Fibroblast of lung (primary cell): ENCODE results near the gene DCAF16. TPM values are rescaled to one million over a fixed set of nuclear protein-coding genes. Genes with fewer than 3 reads are reported as not detected.
A peak's percentile ranks its signal among the peaks of the same experiment; 100 is the strongest.

Experiments
- DNase-seq, 2 donors: peaks; one replicate each; pipeline versions ENCODE4 v3.0.0 to v3.0.0-alpha.2; 2010; ENCODE audit warnings: low read depth in 2 of 2
- H2AFZ ChIP-seq: 2 replicates; pipeline ENCODE4 v1.5.1; 2012; ENCODE audit warnings: low read length, control low read depth, inconsistent platforms
- H3K27ac ChIP-seq: 2 replicates; pipeline ENCODE4 v1.5.1; 2011; ENCODE audit warnings: low read length, control low read depth; ENCODE audit not compliant: insufficient read depth
- H3K27me3 ChIP-seq: 2 replicates; pipeline ENCODE4 v1.5.1; 2011; ENCODE audit warnings: mild to moderate bottlenecking, low read length; ENCODE audit not compliant: control insufficient read depth, insufficient read depth
- H3K36me3 ChIP-seq: 2 replicates; pipeline ENCODE4 v1.5.1; 2011; ENCODE audit warnings: low read length; ENCODE audit not compliant: control insufficient read depth, insufficient read depth
- H3K4me1 ChIP-seq: 2 replicates; pipeline ENCODE4 v1.5.1; 2011; ENCODE audit warnings: low read length; ENCODE audit not compliant: control insufficient read depth, insufficient read depth; ENCODE audit errors: extremely low read depth
- H3K4me2 ChIP-seq: 2 replicates; pipeline ENCODE4 v1.5.1; 2011; ENCODE audit warnings: low read length, control low read depth; ENCODE audit not compliant: insufficient read depth; ENCODE audit errors: extremely low read depth
- H3K4me3 ChIP-seq, 4 experiments: fragments of 200-600 bp in 1 of 4; sonication (generic) in 1 of 4; replicated peaks in 1 of 4; 2 replicates each; pipeline ENCODE4 v1.5.1; 2011 to 2016; ENCODE audit warnings: low read length in 4 of 4, low read depth in 3 of 4, mild to moderate bottlenecking in 3 of 4, control low read depth in 2 of 4, inconsistent platforms in 1 of 4, mixed read lengths in 1 of 4; ENCODE audit not compliant: insufficient read depth in 1 of 4; ENCODE audit errors: control extremely low read depth in 1 of 4
- H3K79me2 ChIP-seq: 2 replicates; pipeline ENCODE4 v1.5.1; 2012; ENCODE audit warnings: mild to moderate bottlenecking, low read length, inconsistent platforms; ENCODE audit not compliant: control insufficient read depth, insufficient read depth
- H3K9ac ChIP-seq: 2 replicates; pipeline ENCODE4 v1.5.1; 2011; ENCODE audit warnings: mild to moderate bottlenecking, low read length, control low read depth; ENCODE audit not compliant: insufficient read depth
- H3K9me3 ChIP-seq: 2 replicates; pipeline ENCODE4 v1.5.1; 2012; ENCODE audit warnings: low read depth, low read length; ENCODE audit not compliant: control insufficient read depth, insufficient read depth
- H4K20me1 ChIP-seq: 2 replicates; pipeline ENCODE4 v1.5.1; 2011; ENCODE audit warnings: low read length; ENCODE audit not compliant: control insufficient read depth, insufficient read depth; ENCODE audit errors: extremely low read depth
- CTCF ChIP-seq, 2 donors: IDR thresholded peaks in 1 of 2; conservative IDR thresholded peaks in 1 of 2; 1 replicate in 1 of 2; 2 replicates in 1 of 2; pipeline ENCODE4 v1.5.1; 2011 to 2012; ENCODE audit warnings: low read length in 2 of 2, control low read depth in 1 of 2, inconsistent platforms in 1 of 2, low read depth in 1 of 2, mild to moderate bottlenecking in 1 of 2
- EZH2 ChIP-seq: IDR thresholded peaks from 2 replicates; pipeline ENCODE4 v1.5.1; 2012; ENCODE audit warnings: low read length, control low read depth, mild to moderate bottlenecking; ENCODE audit errors: missing control alignments
- polyA plus RNA-seq, 2 donors: library from polyadenylated mRNA; depleted of rRNA in 1 of 2; stranded (reverse) in 1 of 2; unstranded in 1 of 2; fragments of >200 nt; gene quantifications; 2 replicates each; pipeline ENCODE4 v1.2.1, GENCODE V29; 2011 to 2012; ENCODE audit warnings: missing spikeins in 1 of 2
- total RNA-seq: library from RNA; depleted of rRNA; stranded (reverse); fragments of >200 nt; gene quantifications from 2 replicates; pipeline ENCODE4 v1.2.1, GENCODE V29; 2014

The DCAF16 gene
- total and polyA plus RNA-seq, 2 donors (not counting 1 experiment from before 2014, with no cell fraction given) = 20.0 to 25.4 TPM

DNA sequence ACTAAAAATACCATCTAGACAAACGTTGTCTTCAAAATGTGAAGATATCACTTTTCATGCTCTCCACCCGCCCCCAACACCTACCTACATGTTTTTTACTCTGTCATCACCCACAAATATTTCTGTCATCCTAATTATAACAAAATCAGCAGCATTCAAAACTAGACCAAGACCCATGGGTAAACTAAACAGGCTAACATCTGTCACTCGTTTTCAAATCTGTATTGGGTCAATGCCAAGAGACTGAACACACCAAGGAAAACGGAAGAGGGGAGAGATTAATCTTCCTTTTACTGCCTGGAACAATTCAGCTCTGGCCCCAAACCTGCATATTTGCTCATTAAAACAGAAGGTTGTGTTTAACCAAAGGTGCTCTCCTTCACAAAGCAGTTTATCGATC lies 46.6 kb downstream of the DCAF16 start:
- H3K9me3 ChIP-seq = no peaks in the 10 kb centered on the region
- no peak overlapping the region for H3K4me3 ChIP-seq
- no peaks in the 10 kb centered on the region for H3K27me3 ChIP-seq
- TF ChIP-seq EZH2 (no peak), CTCF (conservative IDR thresholded peaks at IDR 0.05 in 1 of 2, IDR thresholded peaks at IDR 0.05 in 1 of 2; ENCODE audit: low read depth in 1 of 2, low read length in 2 of 2) (no peak)
- H3K4me1 ChIP-seq = no peaks in the 10 kb centered on the region
- H2AFZ ChIP-seq = no peak overlapping the region
- no peaks in the 10 kb centered on the region for H3K36me3 ChIP-seq
- H3K4me2 ChIP-seq = no peak overlapping the region
- no peak overlapping the region for H3K27ac ChIP-seq
- H3K9ac ChIP-seq = no peak overlapping the region
- H4K20me1 ChIP-seq = no peaks in the 10 kb centered on the region
- H3K79me2 ChIP-seq = no peaks in the 10 kb centered on the region
- DNase-seq = no peak

DNA sequence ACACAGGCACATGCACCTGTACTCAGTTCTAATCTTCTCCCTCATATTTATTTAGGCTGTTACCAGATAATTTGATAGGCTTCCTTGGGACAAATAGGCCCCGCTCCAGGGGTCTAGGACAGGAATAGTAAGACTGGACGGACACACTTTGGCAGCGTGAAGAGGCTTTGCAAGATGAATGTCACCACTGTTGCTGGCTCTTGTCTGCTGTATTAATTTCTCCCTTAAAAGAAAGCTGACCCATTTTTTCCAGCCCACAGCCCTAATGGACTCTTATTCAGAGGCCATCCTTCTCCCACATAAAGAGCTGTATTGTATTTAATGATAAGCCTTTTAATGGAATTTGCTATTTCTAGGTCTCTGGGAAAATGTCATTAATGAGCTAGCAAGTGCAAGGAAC lies 47.1 kb downstream of the DCAF16 start:
- H3K9ac ChIP-seq = no peak overlapping the region
- no peak overlapping the region for H3K27ac ChIP-seq
- H3K9me3 ChIP-seq = no peaks in the 10 kb centered on the region
- H2AFZ ChIP-seq = no peak overlapping the region
- TF ChIP-seq CTCF (conservative IDR thresholded peaks at IDR 0.05 in 1 of 2, IDR thresholded peaks at IDR 0.05 in 1 of 2; ENCODE audit: low read depth in 1 of 2, low read length in 2 of 2) = no peak
- H3K36me3 ChIP-seq = no peaks in the 10 kb centered on the region
- no peaks in the 10 kb centered on the region for H3K27me3 ChIP-seq
- no peaks in the 10 kb centered on the region for H3K79me2 ChIP-seq
- H3K4me3 ChIP-seq = no peak overlapping the region
- DNase-seq = no peak
- no peaks in the 10 kb centered on the region for H4K20me1 ChIP-seq
- H3K4me2 ChIP-seq = no peak overlapping the region
- no peaks in the 10 kb centered on the region for H3K4me1 ChIP-seq

GRCh38 chr4:17762726-17763125 lies 47.8 kb downstream of the DCAF16 start:
- Histone ChIP-seq H3K9me3 (no peaks in the 10 kb centered on the region), H3K9ac (no peak overlapping the region), H3K4me2 (no peak overlapping the region), H3K4me3 (no peak overlapping the region), H4K20me1 (no peaks in the 10 kb centered on the region), H3K36me3 (no peaks in the 10 kb centered on the region), H3K27me3 (no peaks in the 10 kb centered on the region), H2AFZ (no peak overlapping the region), H3K4me1 (no peaks in the 10 kb centered on the region), H3K27ac (no peak overlapping the region), H3K79me2 (no peaks in the 10 kb centered on the region)
- DNase-seq = peak; percentile 39 to 44
- TF ChIP-seq EZH2 (no peak), CTCF (conservative IDR thresholded peaks at IDR 0.05 in 1 of 2, IDR thresholded peaks at IDR 0.05 in 1 of 2; ENCODE audit: low read depth in 1 of 2, low read length in 2 of 2) (peak; percentile 24 to 35)
